Measurements from ENCODE around the gene CANT1. TPM values are rescaled to one million over a fixed set of nuclear protein-coding genes. Genes with fewer than 3 reads are reported as not detected.

The CANT1 gene
- total RNA-seq, 2 donors from 2014 or later, result 47.8 to 50.2 TPM

DNA sequence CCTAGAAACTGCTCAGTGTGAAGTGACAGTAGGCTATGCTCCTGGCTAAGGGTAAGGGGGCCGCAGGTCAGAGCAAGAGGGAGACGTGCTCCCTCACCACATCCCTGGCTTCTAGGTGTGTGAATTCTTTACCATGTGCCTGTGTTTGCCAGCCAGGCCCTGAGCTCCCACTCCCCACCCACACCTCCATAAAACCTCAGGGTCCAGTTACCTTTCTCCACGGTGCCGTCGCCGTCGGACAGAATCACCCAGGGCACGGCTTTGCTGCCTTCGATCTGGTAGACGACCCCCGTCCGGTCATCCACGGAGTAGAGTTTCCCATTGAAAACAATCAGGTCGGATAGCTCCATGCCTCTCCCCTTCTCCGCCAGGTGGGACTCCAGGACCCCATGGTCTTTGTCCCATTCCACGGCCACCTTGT lies 12.8 kb downstream of the CANT1 start:
- no peaks in the 10 kb centered on the region for H3K9me3 ChIP-seq (ENCODE audit: control insufficient read depth, low read length, poor library complexity, severe bottlenecking)
- Mint-ChIP-seq H3K4me1 (peaks cover 12% of the 10 kb centered on the region), H3K4me3 (no peak overlapping the region), H3K27ac (no peak overlapping the region), H3K36me3 (ENCODE audit: low read depth) (peaks cover 3% of the 10 kb centered on the region), H3K27me3 (no peaks in the 10 kb centered on the region)
- DNase-seq (no peak), ATAC-seq (no peak)

DNA sequence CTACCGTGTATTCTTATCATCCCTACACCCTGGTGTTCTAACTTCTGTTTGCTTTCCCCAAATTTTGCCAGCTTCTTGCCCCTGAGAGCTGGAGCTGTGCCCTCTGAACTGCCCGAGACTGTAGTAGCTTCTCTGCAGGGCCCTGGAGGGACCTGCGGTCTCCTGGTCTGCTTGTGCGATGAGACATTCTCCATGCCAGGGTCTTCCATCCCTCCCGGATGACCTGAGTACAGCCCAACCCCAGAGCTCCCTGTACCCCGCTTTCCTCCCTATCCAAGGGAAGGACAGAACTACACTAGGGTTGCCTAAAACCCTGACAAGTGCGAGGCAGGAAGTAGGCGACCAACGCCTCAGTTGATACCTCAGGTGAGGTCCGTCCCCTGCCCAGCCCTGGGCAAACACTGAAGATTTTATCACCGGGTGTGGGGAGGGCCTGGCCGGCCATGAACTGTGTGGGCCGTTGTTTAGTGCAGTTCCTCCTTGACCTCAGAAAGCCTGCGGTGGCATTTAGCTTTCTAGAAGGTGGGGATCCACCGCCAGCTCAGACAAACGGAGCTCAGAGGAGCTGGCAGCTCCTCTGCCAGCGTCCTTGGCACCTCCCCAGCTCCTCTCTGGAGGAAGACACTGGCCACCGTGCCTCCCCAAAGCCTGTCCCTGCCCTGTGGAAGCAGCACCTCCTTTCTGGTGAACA lies 13.7 kb downstream of the CANT1 start:
- peaks cover 7% of the 10 kb centered on the region for H3K4me1 Mint-ChIP-seq
- H3K27ac Mint-ChIP-seq, result no peak overlapping the region
- H3K4me3 Mint-ChIP-seq, result no peak overlapping the region
- H3K9me3 ChIP-seq (ENCODE audit: control insufficient read depth, low read length, poor library complexity, severe bottlenecking), result no peaks in the 10 kb centered on the region
- ATAC-seq (no peak), DNase-seq (no peak)
- no peaks in the 10 kb centered on the region for H3K27me3 Mint-ChIP-seq
- H3K36me3 Mint-ChIP-seq (ENCODE audit: low read depth), result peaks cover 3% of the 10 kb centered on the region

DNA sequence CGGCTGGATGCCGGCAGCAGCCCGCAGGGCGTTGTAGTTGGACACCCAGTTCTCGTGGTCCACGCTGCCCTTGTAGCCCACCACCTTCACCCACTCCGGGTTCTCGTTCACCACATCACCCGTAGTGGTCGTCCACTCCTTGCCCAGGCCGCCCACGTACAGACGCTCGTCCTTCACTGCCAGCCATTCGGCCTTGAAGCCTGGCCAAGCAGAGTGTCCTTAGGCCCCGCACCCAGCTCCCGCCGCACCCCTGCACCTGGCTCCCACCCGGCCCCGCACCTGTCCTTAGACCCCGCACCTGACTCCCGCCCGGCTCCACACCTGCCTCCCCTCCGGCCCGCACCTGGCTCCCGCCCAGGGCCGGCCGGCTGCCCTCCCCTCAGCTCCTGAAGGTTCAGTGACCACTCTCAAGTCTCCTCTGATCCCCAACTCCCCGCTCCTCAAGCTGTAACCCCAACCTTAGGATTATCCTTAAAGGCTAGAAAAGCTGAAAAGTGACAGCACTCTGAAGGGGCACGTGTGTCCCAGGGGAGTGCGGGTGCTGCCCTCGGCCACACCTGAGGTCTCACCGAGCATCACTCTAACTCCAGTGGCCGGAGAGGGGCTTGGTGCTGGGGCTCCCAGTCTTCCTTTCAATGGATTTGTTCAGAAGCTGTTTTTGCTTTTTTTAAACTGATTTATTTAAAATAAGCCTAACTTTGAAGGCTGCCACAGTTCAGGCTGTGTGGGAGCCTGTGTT lies 14.4 kb downstream of the CANT1 start:
- H3K27ac Mint-ChIP-seq, result no peak overlapping the region
- ATAC-seq (no peak), DNase-seq (no peak)
- peaks cover 3% of the 10 kb centered on the region for H3K36me3 Mint-ChIP-seq (ENCODE audit: low read depth)
- no peaks in the 10 kb centered on the region for H3K27me3 Mint-ChIP-seq
- no peaks in the 10 kb centered on the region for H3K9me3 ChIP-seq (ENCODE audit: control insufficient read depth, low read length, poor library complexity, severe bottlenecking)
- no peak overlapping the region for H3K4me3 Mint-ChIP-seq
- peaks cover 6% of the 10 kb centered on the region for H3K4me1 Mint-ChIP-seq

DNA sequence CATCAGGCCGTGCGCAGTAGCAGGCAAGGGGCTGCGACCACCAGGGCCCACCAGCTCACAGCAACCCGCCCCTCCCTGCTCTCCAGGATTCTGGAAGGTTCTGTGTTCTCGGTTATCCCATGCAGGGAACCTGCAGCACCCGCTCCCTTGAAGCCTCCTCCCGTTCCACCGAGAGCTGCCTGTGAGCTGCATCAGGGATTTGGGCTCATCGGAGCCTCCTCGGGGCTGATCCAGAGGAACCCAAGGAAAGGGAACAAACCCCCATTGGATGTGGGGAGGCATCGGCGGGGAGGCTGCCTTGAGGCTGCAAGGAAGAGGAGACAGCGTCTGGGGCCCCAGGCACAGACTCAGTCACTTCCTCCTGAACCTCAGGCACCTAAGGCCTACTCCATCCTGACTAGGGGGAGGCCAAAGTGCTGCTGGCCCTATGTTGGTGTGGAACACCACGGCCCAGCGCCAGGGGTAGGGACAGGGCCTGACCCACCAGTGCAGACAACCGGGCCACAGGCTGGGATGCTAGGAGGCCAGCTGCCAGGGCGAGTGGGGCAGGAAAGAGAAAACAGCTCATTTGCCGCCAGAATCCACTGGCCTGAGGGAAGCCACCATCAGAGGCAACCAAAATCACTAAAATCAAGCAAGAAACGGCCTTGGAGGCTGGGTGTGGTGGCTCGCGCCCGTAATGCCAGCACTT lies 15.4 kb downstream of the CANT1 start:
- Mint-ChIP-seq H3K4me1 (peaks cover 6% of the 10 kb centered on the region), H3K4me3 (no peak overlapping the region), H3K36me3 (ENCODE audit: low read depth) (peaks cover 3% of the 10 kb centered on the region), H3K27ac (peak overlapping the region; percentile 65), H3K27me3 (no peaks in the 10 kb centered on the region)
- DNase-seq (no peak), ATAC-seq (no peak)
- H3K9me3 ChIP-seq (ENCODE audit: control insufficient read depth, low read length, poor library complexity, severe bottlenecking), result no peaks in the 10 kb centered on the region

DNA sequence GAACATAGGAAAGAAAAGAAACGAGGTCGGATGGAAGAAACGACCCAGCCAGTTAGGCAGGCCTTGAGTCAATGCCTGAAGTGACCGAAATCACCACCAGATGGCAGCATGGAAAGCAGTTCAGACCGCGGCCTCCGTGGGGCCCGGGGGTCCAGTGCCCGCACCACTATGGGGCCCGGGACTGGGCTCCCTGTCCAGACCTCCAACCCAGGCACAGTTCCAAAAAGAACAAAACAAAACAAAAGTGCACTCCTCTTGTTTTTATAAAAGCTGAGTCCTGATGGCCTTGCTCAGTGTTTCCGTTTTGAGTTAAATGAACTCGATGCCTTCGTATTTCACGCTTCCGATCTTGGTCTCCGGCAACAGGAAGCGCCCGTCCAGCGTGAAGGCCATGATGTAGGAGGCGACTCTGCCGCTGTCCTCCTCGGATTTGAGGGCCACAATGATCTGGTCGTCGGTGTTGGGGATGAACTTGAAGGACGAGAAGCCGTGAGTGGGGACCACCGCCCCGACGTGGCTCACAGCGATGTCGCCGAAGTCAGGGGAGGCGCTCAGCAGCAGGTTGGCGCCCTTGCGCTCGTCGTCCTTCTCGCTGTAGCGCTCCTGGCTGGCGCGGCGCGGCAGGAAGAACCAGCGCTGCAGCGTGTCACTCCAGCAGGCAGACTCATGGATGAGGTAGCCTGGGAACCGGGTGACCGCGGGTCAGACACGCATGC lies 16.2 kb downstream of the CANT1 start:
- ATAC-seq, result peak; percentile 74
- Mint-ChIP-seq H3K4me3 (no peak overlapping the region), H3K27ac (peak overlapping the region; percentile 65), H3K36me3 (ENCODE audit: low read depth) (peaks cover 3% of the 10 kb centered on the region), H3K27me3 (no peaks in the 10 kb centered on the region), H3K4me1 (peaks cover 6% of the 10 kb centered on the region)
- DNase-seq, result peak; percentile 16 to 52 (median 29)
- no peaks in the 10 kb centered on the region for H3K9me3 ChIP-seq (ENCODE audit: control insufficient read depth, low read length, poor library complexity, severe bottlenecking)

DNA sequence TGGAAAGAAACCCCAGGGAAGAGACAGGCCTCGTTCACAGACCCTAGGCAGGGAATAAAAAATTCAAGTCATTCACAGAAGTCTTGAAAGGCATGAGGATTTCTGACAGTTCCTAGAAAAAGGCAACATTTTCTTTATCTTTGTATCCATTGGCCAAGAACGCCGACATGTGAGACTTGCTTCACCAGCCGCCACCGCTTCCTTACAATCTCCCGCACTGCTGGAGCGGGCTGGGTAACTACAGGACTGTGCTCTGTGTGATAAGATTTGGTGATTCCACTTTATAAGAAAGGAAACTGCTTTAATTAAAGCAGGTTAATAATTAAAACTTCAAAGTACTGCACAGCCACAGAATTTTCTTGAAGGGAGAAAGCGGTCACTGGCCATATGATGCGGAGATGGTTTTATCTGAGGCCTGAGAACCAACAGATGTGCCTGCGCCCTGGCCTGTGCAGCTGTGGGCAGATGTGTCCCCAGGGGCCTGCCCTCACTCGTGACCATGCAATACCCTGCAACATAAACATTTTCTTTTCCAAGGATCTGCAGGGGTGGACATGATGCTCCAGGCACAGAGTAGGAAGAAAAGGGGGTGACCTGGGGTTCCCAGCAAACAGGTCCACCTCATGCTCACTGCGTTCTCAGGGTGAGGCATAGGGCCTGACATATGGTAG lies 16.9 kb downstream of the CANT1 start:
- Mint-ChIP-seq H3K27ac (no peak overlapping the region), H3K36me3 (ENCODE audit: low read depth) (peaks cover 3% of the 10 kb centered on the region), H3K27me3 (no peaks in the 10 kb centered on the region), H3K4me1 (peaks cover 6% of the 10 kb centered on the region), H3K4me3 (no peak overlapping the region)
- ATAC-seq (no peak), DNase-seq (peak in 1 of 3 donors; percentile 1)
- no peaks in the 10 kb centered on the region for H3K9me3 ChIP-seq (ENCODE audit: control insufficient read depth, low read length, poor library complexity, severe bottlenecking)

DNA sequence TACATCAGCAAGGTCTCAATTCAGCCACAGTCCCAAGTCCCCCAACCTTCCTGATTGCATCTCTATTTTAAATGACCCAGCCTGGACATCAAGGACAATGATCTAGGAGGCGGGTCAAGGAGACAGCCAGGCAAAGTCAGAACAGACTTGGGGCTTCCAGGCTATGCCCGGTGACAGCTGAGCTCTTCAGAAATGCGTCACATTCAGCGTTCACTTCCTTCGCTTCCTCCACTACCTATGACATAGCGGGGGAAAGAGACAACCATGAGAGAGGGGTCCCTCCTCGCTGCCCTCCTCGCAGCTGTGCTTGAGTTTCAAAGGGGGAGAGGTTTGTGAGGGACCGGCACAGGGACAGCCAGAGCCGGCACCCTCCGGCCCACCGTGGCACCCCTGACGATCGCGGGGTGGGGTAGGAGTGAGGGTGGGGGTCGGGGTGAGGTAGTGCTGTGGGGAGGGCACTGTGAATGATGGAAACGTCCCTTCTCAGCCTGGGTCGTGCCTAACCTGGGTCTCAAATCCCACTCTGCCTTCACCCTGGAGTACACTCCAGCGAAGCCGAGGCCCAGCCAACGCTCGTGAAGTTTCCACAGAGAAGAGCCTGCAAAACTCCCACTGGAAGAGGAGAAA lies 17.5 kb downstream of the CANT1 start:
- Mint-ChIP-seq H3K27me3 (no peaks in the 10 kb centered on the region), H3K4me1 (peaks cover 7% of the 10 kb centered on the region), H3K4me3 (no peak overlapping the region), H3K27ac (no peak overlapping the region), H3K36me3 (ENCODE audit: low read depth) (peaks cover 3% of the 10 kb centered on the region)
- DNase-seq (no peak), ATAC-seq (no peak)
- no peaks in the 10 kb centered on the region for H3K9me3 ChIP-seq (ENCODE audit: control insufficient read depth, low read length, poor library complexity, severe bottlenecking)

DNA sequence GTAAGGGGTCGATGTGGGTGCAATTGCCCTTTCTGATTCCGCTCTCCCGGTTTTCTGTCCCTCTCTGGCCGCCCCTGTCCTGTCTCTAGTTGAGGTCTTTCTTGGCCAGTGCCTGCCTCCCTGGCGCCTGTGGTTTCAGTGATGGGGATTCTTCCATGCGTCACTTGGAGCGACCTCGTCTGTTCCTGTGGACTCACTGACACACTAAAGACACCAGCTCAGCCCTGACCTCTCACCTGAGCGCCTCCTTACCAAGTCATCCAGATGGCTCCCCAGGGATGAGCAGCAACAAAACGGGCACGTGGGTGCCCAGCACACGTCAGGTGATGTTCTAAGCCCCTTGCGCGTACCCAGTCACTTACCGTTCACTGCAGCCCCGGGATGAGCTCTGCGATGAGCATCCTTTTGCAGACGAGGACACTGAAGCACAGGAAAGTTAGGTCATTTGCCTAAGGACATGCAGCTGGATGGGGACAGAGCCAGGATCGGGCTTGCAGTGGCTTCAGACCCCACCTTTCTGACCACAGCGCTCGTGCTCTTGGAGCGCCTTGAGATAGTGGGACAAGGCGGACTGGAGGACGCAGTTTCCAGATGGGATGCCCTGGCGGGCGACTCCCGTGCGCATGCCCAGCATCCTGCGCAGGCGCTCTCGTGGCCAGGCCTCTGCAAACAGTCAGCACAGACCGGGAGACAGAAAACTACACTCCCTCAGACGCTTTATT lies 18.4 kb downstream of the CANT1 start:
- no peaks in the 10 kb centered on the region for H3K27me3 Mint-ChIP-seq
- no peak for DNase-seq
- H3K36me3 Mint-ChIP-seq (ENCODE audit: low read depth), result peaks cover 3% of the 10 kb centered on the region

DNA sequence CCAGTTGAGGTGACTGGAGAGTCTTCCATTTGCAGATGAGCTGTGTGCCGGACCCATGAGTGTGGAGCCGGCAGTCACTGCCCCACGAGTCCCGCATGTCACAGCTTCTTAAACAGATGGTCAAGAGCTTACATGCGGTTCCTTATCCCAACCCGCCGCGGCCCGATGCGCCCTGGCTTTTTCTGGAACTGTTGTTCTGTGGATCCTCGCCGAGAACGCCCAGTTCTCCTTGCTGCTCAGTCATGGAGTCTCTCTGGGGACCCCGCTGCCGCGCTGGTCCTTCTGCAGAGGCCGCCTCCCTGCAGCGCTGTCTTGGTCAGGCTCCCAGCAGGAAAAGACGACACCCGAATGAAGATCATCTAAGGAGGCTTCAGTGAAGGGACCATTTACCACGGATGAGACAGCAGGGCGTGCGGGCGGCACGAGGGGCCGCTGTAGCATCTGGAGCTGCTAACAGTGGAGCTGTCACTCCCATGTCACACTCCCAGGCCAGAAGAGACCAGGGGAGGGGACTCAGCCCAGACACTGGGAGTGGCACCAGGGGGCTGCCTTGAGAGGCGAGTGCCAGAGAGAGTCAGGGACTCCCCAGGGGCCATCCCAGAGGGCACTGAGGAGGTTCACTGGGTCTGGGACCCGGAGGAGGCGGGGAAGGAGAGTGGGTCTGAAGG lies 19.1 kb downstream of the CANT1 start:
- Mint-ChIP-seq H3K27ac (no peak overlapping the region), H3K4me1 (peaks cover 17% of the 10 kb centered on the region), H3K4me3 (no peak overlapping the region), H3K36me3 (ENCODE audit: low read depth) (peaks cover 3% of the 10 kb centered on the region), H3K27me3 (no peaks in the 10 kb centered on the region)
- ATAC-seq (no peak), DNase-seq (no peak)
- H3K9me3 ChIP-seq (ENCODE audit: control insufficient read depth, low read length, poor library complexity, severe bottlenecking), result no peaks in the 10 kb centered on the region

More for the DNA sequence above, 18.4 kb downstream of the CANT1 start:
- Mint-ChIP-seq H3K4me3 (no peak overlapping the region), H3K4me1 (peaks cover 13% of the 10 kb centered on the region), H3K27ac (no peak overlapping the region)
- no peak for ATAC-seq
- no peaks in the 10 kb centered on the region for H3K9me3 ChIP-seq (ENCODE audit: control insufficient read depth, low read length, poor library complexity, severe bottlenecking)

DNA sequence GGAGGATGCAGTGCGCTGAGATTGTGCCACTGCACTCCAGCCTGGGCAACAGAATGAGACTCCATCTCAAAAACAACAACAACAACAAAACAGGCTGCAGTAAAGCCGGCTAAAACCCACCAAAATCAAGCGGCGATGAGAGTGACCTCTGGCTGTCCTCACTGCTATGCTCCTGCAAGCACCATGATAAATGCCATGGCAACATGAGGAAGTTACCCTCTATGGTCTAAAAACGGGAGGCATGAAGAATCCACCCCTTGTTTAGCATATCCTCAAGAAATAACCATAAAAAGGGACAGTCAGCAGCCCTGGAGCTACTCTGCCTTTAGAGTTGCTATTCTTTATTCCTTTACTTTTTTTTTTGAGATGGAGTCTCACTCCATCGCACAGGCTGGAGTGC lies 21.4 kb downstream of the CANT1 start:
- Mint-ChIP-seq H3K36me3 (ENCODE audit: low read depth) (peaks cover 3% of the 10 kb centered on the region), H3K27me3 (no peaks in the 10 kb centered on the region), H3K4me3 (no peak overlapping the region), H3K27ac (peak overlapping the region; percentile 77), H3K4me1 (peaks cover 16% of the 10 kb centered on the region)
- ATAC-seq (no peak), DNase-seq (no peak)
- no peaks in the 10 kb centered on the region for H3K9me3 ChIP-seq (ENCODE audit: control insufficient read depth, low read length, poor library complexity, severe bottlenecking)

DNA sequence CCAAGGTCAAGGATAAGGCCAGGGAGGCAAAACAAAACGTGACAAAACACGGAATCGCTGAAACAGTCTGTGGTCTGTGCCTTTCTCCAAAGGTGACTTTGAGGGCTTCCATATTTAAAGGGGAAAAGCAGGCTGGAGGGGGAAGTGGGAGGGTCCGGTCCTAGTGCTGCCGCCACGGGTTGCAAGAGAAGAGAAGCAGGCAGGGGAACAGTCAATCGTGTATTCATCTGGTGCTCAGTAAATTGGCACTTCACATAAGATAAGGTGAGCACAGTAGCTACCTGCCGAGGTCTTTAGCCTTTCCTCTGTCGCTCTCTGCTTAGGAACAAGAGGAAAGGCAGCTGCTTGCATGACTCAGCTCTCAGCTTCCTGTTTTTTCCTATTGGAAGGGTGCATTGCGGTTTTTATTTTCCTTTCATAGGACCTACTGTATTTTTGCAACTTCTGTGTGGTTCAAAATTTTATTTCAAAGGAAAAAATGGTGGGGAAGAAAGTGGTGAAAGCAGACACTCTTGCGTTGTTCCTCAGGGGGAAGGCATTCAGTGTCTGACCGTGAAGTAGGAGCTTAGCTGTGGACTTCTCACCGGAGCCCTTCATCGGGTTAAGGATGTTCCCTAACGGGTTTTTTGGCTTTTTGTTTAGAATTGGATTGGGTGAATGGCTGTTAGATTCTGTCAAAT lies 22.8 kb downstream of the CANT1 start:
- H3K27me3 Mint-ChIP-seq, result no peaks in the 10 kb centered on the region
- peaks cover 14% of the 10 kb centered on the region for H3K4me1 Mint-ChIP-seq
- H3K27ac Mint-ChIP-seq, result no peak overlapping the region
- ATAC-seq, result peak; percentile 44
- no peaks in the 10 kb centered on the region for H3K9me3 ChIP-seq (ENCODE audit: control insufficient read depth, low read length, poor library complexity, severe bottlenecking)
- H3K4me3 Mint-ChIP-seq, result no peak overlapping the region
- no peaks in the 10 kb centered on the region for H3K36me3 Mint-ChIP-seq (ENCODE audit: low read depth)
- DNase-seq, result no peak
